HCT116 (cell line): ENCODE measurements around the gene PDE4B. TPM values are rescaled to one million over a fixed set of nuclear protein-coding genes. Genes with fewer than 3 reads are reported as not detected.

Experiments
- ATAC-seq: fragments of 200-7000 bp; cut with Tn5 transposase; 2 replicates; pipeline ENCODE4 v1.9.1; 2020; ENCODE audit warnings: mild to moderate bottlenecking, moderate library complexity
- BruUV-seq: library from RNA; stranded (reverse); fragments of 400-500 nt; replicated peaks from 2 replicates; lab custom pipeline; 2021; lab: Mats Ljungman, UMichigan
- CTCF ChIA-PET: fragments of 300-600 bp; sonication (Branson Sonifier 250); formaldehyde crosslinking; loops from one replicate; lab custom pipeline; 2021; ENCODE audit warnings: antibody characterized with exemption; lab: Charles Lee
- POLR2A ChIA-PET: fragments of 300-600, 350-600 bp; sonication (Branson Sonifier 250); formaldehyde crosslinking; loops from one replicate; lab custom pipeline; 2021; ENCODE audit warnings: antibody characterized with exemption; lab: Charles Lee
- RAD21 ChIA-PET, 2 experiments: fragments of 300-600 bp; sonication (Branson Sonifier 250); formaldehyde crosslinking; loops; one replicate each; lab custom pipeline; 2023; ENCODE audit warnings: low total read pairs in 2 of 2; ENCODE audit not compliant: uncharacterized antibody in 2 of 2, unreplicated experiment in 2 of 2, low non-redundant PET in 1 of 2; lab: Charles Lee
- DNase-seq: peaks from one replicate; pipeline ENCODE4 v3.0.0-alpha.2; 2010; ENCODE audit warnings: low read depth, low spot score
- H2AFZ ChIP-seq: fragments of 200-600 bp; shearing (Covaris generic), sonication (generic); 2 replicates; pipeline ENCODE4 v1.6.1; 2017; ENCODE audit warnings: low read depth, mixed run types, mixed read lengths, antibody characterized with exemption, low read length; ENCODE audit not compliant: poor library complexity, severe bottlenecking
- H3K27ac ChIP-seq: 2 replicates; pipeline ENCODE4 v1.5.1; 2012; ENCODE audit warnings: low read depth, low read length
- H3K27me3 ChIP-seq: fragments of 200-600 bp; sonication (generic); 2 replicates; pipeline ENCODE4 v1.6.1; 2016; ENCODE audit warnings: mixed run types, low read length, mixed read lengths; ENCODE audit not compliant: insufficient read depth
- H3K36me3 ChIP-seq, 2 experiments: fragments of 200-500 bp in 1 of 2; fragments of 200-600 bp in 1 of 2; sonication (Bioruptor generic) in 1 of 2; sonication (generic) in 1 of 2; 2 replicates each; pipeline versions ENCODE4 v1.5.1 to v1.6.1; 2014 to 2016; ENCODE audit warnings: low read length in 2 of 2, inconsistent platforms in 1 of 2, mixed read lengths in 1 of 2, mixed run types in 1 of 2; ENCODE audit not compliant: insufficient read depth in 2 of 2, control insufficient read depth in 1 of 2
- H3K4me1 ChIP-seq, 2 experiments: fragments of 200-600 bp in 1 of 2; sonication (generic) in 1 of 2; 2 replicates each; pipeline versions ENCODE4 v1.5.1 to v1.6.1; 2012 to 2017; ENCODE audit warnings: low read length in 2 of 2, inconsistent platforms in 1 of 2, mild to moderate bottlenecking in 1 of 2, mixed read lengths in 1 of 2, mixed run types in 1 of 2, moderate library complexity in 1 of 2; ENCODE audit not compliant: insufficient read depth in 2 of 2, control insufficient read depth in 1 of 2
- H3K4me2 ChIP-seq: fragments of 200-600 bp; sonication (generic); 2 replicates; pipeline ENCODE4 v1.6.1; 2017; ENCODE audit warnings: mixed run types, low read length, mixed read lengths
- H3K4me3 ChIP-seq, 2 experiments: fragments of 200-600 bp in 1 of 2; sonication (generic) in 1 of 2; replicated peaks in 1 of 2; 2 replicates each; pipeline ENCODE4 v1.5.1; 2011 to 2016; ENCODE audit warnings: low read length in 2 of 2, control low read depth in 1 of 2, low read depth in 1 of 2, mild to moderate bottlenecking in 1 of 2, mixed read lengths in 1 of 2, mixed run types in 1 of 2
- H3K79me2 ChIP-seq: fragments of 200-600 bp; sonication (generic); 2 replicates; pipeline ENCODE4 v1.6.1; 2017; ENCODE audit warnings: mild to moderate bottlenecking, mixed run types, low read length, moderate library complexity, mixed read lengths; ENCODE audit not compliant: insufficient read depth
- H3K9ac ChIP-seq: fragments of 200-600 bp; sonication (generic); 2 replicates; pipeline ENCODE4 v1.6.1; 2016; ENCODE audit warnings: low read length, mixed read lengths
- H3K9me2 ChIP-seq: fragments of 200-600 bp; sonication (generic), shearing (Covaris generic); 2 replicates; pipeline ENCODE4 v1.6.1; 2017; ENCODE audit warnings: mixed run types, mild to moderate bottlenecking, moderate library complexity; ENCODE audit not compliant: insufficient read depth
- H3K9me3 ChIP-seq, 2 experiments: fragments of 200-500 bp in 1 of 2; fragments of 200-600 bp in 1 of 2; sonication (Bioruptor generic) in 1 of 2; sonication (generic) in 1 of 2; 2 replicates each; pipeline ENCODE4 v1.6.1; 2014 to 2017; ENCODE audit warnings: low read length in 2 of 2, mixed read lengths in 2 of 2, inconsistent platforms in 1 of 2, low read depth in 1 of 2, mild to moderate bottlenecking in 1 of 2, mixed run types in 1 of 2, moderate library complexity in 1 of 2; ENCODE audit not compliant: control insufficient read depth in 1 of 2, insufficient read depth in 1 of 2
- H4K20me1 ChIP-seq: fragments of 200-600 bp; sonication (generic), shearing (Covaris generic); 2 replicates; pipeline ENCODE4 v1.6.1; 2017; ENCODE audit warnings: mixed run types, mild to moderate bottlenecking, moderate library complexity; ENCODE audit not compliant: insufficient read depth
- CBX3 ChIP-seq: IDR thresholded peaks from 2 replicates; pipeline ENCODE4 v1.6.1; 2012; ENCODE audit warnings: low read depth
- CEBPB ChIP-seq: IDR thresholded peaks from 2 replicates; pipeline ENCODE4 v1.6.1; 2012; ENCODE audit warnings: low read depth
- EGR1 ChIP-seq: IDR thresholded peaks from 2 replicates; pipeline ENCODE4 v1.6.1; 2012; ENCODE audit warnings: low read depth
- ELF1 ChIP-seq: IDR thresholded peaks from 2 replicates; pipeline ENCODE4 v1.6.1; 2012; ENCODE audit warnings: low read depth, borderline replicate concordance
- EZH2 ChIP-seq: fragments of 200-600 bp; sonication (generic); IDR thresholded peaks from 2 replicates; pipeline ENCODE4 v1.6.1; 2017; ENCODE audit warnings: antibody characterized with exemption, mixed run types
- JUND ChIP-seq: IDR thresholded peaks from 2 replicates; pipeline ENCODE4 v1.6.1; 2012
- POLR2A ChIP-seq: IDR thresholded peaks from 2 replicates; pipeline ENCODE4 v1.7.0; 2011; ENCODE audit warnings: borderline replicate concordance; ENCODE audit not compliant: insufficient read depth, insufficient read length; ENCODE audit errors: extremely low read depth
- SP1 ChIP-seq: IDR thresholded peaks from 2 replicates; pipeline ENCODE4 v1.6.1; 2012; ENCODE audit warnings: low read depth
- SRF ChIP-seq: IDR thresholded peaks from 2 replicates; pipeline ENCODE4 v1.6.1; 2012; ENCODE audit warnings: low read depth
- YY1 ChIP-seq: IDR thresholded peaks from 2 replicates; pipeline ENCODE4 v1.6.1; 2011; ENCODE audit warnings: low read length, low read depth, moderate library complexity, mild to moderate bottlenecking; ENCODE audit not compliant: insufficient replicate concordance; ENCODE audit errors: extremely low read depth
- ZFX ChIP-seq: fragments of 450-650 bp; IDR thresholded peaks from 2 replicates; pipeline ENCODE4 v1.6.1; 2017
- ZNF274 ChIP-seq: fragments of 200-500 bp; sonication (Bioruptor generic); IDR thresholded peaks from 2 replicates; pipeline ENCODE4 v1.6.1; 2014; ENCODE audit warnings: mild to moderate bottlenecking, low read depth, low read length, inconsistent platforms
- intact Hi-C: fragments of 100-400 bp; cut with micrococcal nuclease; formaldehyde crosslinking; loops from 2 replicates; pipeline ENCODE4 v1.10.0; 2022
- total RNA-seq: library from RNA; stranded (reverse); gene quantifications from one replicate; pipeline ENCODE4 v1.2.1, GENCODE V29; 2021; ENCODE audit not compliant: unreplicated experiment
- TF ChIP-seq, protein P1 (sequence below), 3 experiments: fragments of 200-600 bp in 1 of 3; sonication (generic) in 1 of 3; IDR thresholded peaks in 2 of 3; conservative IDR thresholded peaks in 1 of 3; 2 replicates each; pipeline ENCODE4 v1.5.1; 2012 to 2017; ENCODE audit warnings: low read depth in 2 of 3, low read length in 2 of 3, antibody characterized with exemption in 1 of 3, borderline replicate concordance in 1 of 3, control low read depth in 1 of 3, mild to moderate bottlenecking in 1 of 3, mixed read lengths in 1 of 3, mixed run types in 1 of 3, moderate library complexity in 1 of 3; ENCODE audit not compliant: insufficient read depth in 1 of 3

PDE4B gene
- total RNA-seq, 1 experiment from 2014 or later = 76.9 TPM

DNA sequence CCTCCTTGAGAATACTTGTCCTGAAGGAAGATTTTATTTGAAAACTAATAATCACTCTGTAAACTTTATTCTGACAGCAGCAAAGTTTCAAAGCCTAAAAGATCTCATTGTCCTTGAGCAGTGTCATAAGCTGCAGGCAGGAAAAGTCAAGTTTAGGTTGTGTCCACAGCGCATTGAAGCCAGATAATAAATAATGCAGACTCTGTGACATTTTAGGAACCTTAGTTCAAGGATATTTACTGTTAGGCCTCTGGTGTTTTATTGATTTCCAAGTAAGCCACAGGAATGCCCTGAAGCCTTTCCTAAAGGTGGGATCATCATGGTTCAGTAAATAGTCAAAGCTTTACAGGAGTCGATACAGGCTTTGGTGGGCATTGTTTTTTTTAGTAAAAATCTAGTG is 384.8 kb downstream of the PDE4B start:
- no peak overlapping the region for H3K27ac ChIP-seq
- intact Hi-C loops = no loop called here
- ATAC-seq (no peak), DNase-seq (no peak)
- no TSS peak for BruUV-seq
- no peaks in the 10 kb centered on the region for H3K36me3 ChIP-seq
- H4K20me1 ChIP-seq = no peaks in the 10 kb centered on the region
- no peaks in the 10 kb centered on the region for H3K9me2 ChIP-seq
- no peaks in the 10 kb centered on the region for H3K9me3 ChIP-seq
- no peak overlapping the region for H3K4me2 ChIP-seq
- ChIA-PET RAD21 (no interaction called here), POLR2A (no interaction called here), CTCF (no interaction called here)
- no peaks in the 10 kb centered on the region for H3K27me3 ChIP-seq
- H3K9ac ChIP-seq = no peak overlapping the region
- peak overlapping the region; percentile 12 for H2AFZ ChIP-seq
- no peaks in the 10 kb centered on the region for H3K79me2 ChIP-seq
- no peak for TF ChIP-seq JUND
- TF ChIP-seq YY1 = no peak
- TF ChIP-seq ZNF274 = no peak
- no peak for TF ChIP-seq CEBPB
- TF ChIP-seq POLR2A = no peak
- TF ChIP-seq EZH2 = no peak
- no peak for TF ChIP-seq SP1
- TF ChIP-seq ZFX = no peak
- TF ChIP-seq CBX3 = no peak
- H3K4me3 ChIP-seq = no peak overlapping the region
- H3K4me1 ChIP-seq = no peaks in the 10 kb centered on the region; a peak in 2 of 4 replicates

DNA sequence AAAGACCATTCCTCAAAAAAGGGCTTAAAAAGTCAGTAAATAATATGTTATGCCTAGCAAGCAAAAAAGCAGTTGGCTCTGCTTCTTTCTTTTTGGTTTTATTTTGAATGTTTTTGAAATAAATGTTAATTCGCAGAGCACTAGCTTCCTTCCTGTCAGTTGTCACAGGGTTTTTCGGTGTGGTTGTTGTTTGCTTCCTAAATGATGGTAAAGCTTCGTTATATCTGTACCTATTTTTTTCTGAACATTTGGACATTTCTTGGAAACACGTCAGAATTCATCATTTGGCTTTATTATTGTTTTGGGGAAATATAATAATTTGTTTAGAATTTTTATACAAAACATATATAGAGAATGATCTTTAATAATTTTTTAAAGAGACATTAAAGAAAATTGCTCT is 389.3 kb downstream of the PDE4B start:
- BruUV-seq = no TSS peak
- no peak overlapping the region for H3K27ac ChIP-seq
- CTCF ChIA-PET = no interaction called here

More for the DNA sequence above, 389.3 kb downstream of the PDE4B start:
- DNase-seq = no peak
- Histone ChIP-seq H4K20me1 (no peaks in the 10 kb centered on the region), H3K4me2 (no peak overlapping the region), H3K9ac (no peak overlapping the region), H3K4me3 (no peak overlapping the region), H3K9me2 (no peaks in the 10 kb centered on the region), H3K79me2 (no peaks in the 10 kb centered on the region), H3K4me1 (no peaks in the 10 kb centered on the region; a peak in 2 of 4 replicates), H3K36me3 (no peaks in the 10 kb centered on the region), H3K27me3 (no peaks in the 10 kb centered on the region), H2AFZ (no peak overlapping the region), H3K9me3 (no peaks in the 10 kb centered on the region)
- POLR2A ChIA-PET = no interaction called here
- no peak for ATAC-seq
- intact Hi-C loops = no loop called here
- no peak for TF ChIP-seq CEBPB
- no peak for TF ChIP-seq ELF1
- no peak for TF ChIP-seq SRF
- no peak for TF ChIP-seq EGR1
- TF ChIP-seq JUND = no peak
- TF ChIP-seq, protein P1, sequence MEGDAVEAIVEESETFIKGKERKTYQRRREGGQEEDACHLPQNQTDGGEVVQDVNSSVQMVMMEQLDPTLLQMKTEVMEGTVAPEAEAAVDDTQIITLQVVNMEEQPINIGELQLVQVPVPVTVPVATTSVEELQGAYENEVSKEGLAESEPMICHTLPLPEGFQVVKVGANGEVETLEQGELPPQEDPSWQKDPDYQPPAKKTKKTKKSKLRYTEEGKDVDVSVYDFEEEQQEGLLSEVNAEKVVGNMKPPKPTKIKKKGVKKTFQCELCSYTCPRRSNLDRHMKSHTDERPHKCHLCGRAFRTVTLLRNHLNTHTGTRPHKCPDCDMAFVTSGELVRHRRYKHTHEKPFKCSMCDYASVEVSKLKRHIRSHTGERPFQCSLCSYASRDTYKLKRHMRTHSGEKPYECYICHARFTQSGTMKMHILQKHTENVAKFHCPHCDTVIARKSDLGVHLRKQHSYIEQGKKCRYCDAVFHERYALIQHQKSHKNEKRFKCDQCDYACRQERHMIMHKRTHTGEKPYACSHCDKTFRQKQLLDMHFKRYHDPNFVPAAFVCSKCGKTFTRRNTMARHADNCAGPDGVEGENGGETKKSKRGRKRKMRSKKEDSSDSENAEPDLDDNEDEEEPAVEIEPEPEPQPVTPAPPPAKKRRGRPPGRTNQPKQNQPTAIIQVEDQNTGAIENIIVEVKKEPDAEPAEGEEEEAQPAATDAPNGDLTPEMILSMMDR (IDR thresholded peaks at IDR 0.05 in 2 of 3, conservative IDR thresholded peaks at IDR 0.05 in 1 of 3; ENCODE audit: borderline replicate concordance in 1 of 3, insufficient read depth in 1 of 3, low read depth in 2 of 3, low read length in 2 of 3) = no peak
- no peak for TF ChIP-seq EZH2
- TF ChIP-seq SP1 = no peak
- RAD21 ChIA-PET = no interaction called here
